Tibial nerve (tissue), 4 donors: ENCODE results near the gene SLC35F3. TPM values are rescaled to one million over a fixed set of nuclear protein-coding genes. Genes with fewer than 3 reads are reported as not detected.
"Not testable (repeated sequence)": the region's sequence is repeated elsewhere in the genome, so short reads cannot be mapped to it uniquely, and the experiment has no call there.

Experiments used
- DNase-seq, 2 donors: peaks; one replicate each; pipeline ENCODE4 v3.0.0-alpha.2; 2019; ENCODE audit warnings: low spot score in 2 of 2
- H3K27ac ChIP-seq, 4 donors: fragments of 200-600 bp; sonication (generic) in 3 of 4; one replicate each; pipeline ENCODE4 v1.5.1; 2017 to 2019; ENCODE audit warnings: mild to moderate bottlenecking in 1 of 4
- H3K27me3 ChIP-seq, 2 donors: fragments of 200-600 bp; sonication (generic) in 1 of 2; one replicate each; pipeline versions ENCODE4 v1.5.1 to v1.6.0; 2017 to 2019
- H3K36me3 ChIP-seq, 3 donors: fragments of 200-600 bp; sonication (generic); one replicate each; pipeline ENCODE4 v1.5.1; 2018 to 2019
- H3K4me1 ChIP-seq, 4 donors: fragments of 200-600 bp; sonication (generic) in 3 of 4; one replicate each; pipeline ENCODE4 v1.5.1; 2017 to 2019
- H3K4me3 ChIP-seq, 4 donors: fragments of 200-600 bp; sonication (generic) in 3 of 4; one replicate each; pipeline ENCODE4 v1.5.1; 2017 to 2019; ENCODE audit warnings: mild to moderate bottlenecking in 1 of 4, moderate library complexity in 1 of 4
- H3K9me3 ChIP-seq, 4 donors: fragments of 200-600 bp; sonication (generic) in 3 of 4; one replicate each; pipeline ENCODE4 v1.5.1; 2017 to 2019
- CTCF ChIP-seq, 5 experiments: fragments of 200-600 bp in 3 of 5; fragments of 450-650 bp in 2 of 5; sonication (generic) in 3 of 5; IDR thresholded peaks; one replicate each; pipeline ENCODE4 v1.5.1; 2016 to 2019; ENCODE audit warnings: antibody characterized with exemption in 5 of 5, mild to moderate bottlenecking in 3 of 5, moderate library complexity in 2 of 5
- EP300 ChIP-seq, 2 donors: sonication (generic); formaldehyde crosslinking; IDR thresholded peaks; one replicate each; pipeline ENCODE4 v1.6.1; 2017; ENCODE audit warnings: antibody characterized with exemption in 2 of 2, mild to moderate bottlenecking in 1 of 2
- POLR2A ChIP-seq, 2 donors: fragments of 450-650 bp; IDR thresholded peaks; one replicate each; pipeline ENCODE4 v1.6.1; 2017; ENCODE audit warnings: antibody characterized with exemption in 2 of 2, mild to moderate bottlenecking in 2 of 2, moderate library complexity in 2 of 2
- WGBS, 2 donors: methylation state at CpG; one replicate each; pipeline ENCODE4 v1.1.5; 2018; 5-methylcytosine and 5-hydroxymethylcytosine counted together
- total RNA-seq, 4 donors: library from RNA; depleted of rRNA; stranded (reverse); fragments of >200 nt; gene quantifications; one replicate each; pipeline ENCODE4 v1.1.0, GENCODE V29; 2016

The SLC35F3 gene
- total RNA-seq, 4 donors from 2014 or later = 0.90 TPM; not detected in 3

DNA sequence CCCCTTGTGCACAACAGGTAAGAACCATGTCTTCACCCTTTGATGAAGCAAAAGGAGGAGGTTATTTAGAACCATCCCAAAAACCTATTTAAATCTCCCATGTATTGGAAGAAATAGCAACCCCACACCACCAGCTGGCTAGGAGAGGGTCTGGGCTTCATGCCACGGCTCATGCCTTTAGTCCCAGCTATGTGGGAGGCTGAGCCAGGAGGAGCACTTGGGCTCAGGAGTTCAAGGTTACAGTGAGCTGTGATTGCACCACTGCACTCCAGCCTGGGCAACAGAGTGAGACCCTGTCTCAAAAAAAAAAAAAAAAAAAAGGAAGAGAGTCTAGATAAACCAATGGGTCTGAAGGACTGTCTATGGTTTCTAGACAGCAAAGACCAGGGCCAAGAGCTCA, 270.9 kb downstream of the SLC35F3 start:
- H3K27me3 ChIP-seq = no peaks in the 10 kb centered on the region
- no peaks in the 10 kb centered on the region for H3K4me1 ChIP-seq
- DNase-seq = no peak
- WGBS, 2 donors = 83 to 90% methylated on average over 1 of the region's 1 CpG
- no peaks in the 10 kb centered on the region for H3K36me3 ChIP-seq
- no peak overlapping the region for H3K4me3 ChIP-seq
- no peaks in the 10 kb centered on the region for H3K9me3 ChIP-seq
- TF ChIP-seq POLR2A (IDR thresholded peaks at IDR 0.05) = no peak
- TF ChIP-seq CTCF (IDR thresholded peaks at IDR 0.05) = no peak
- no peak for TF ChIP-seq EP300 (IDR thresholded peaks at IDR 0.05)
- no peak overlapping the region for H3K27ac ChIP-seq

- TF ChIP-seq POLR2A (IDR thresholded peaks at IDR 0.05) (no peak), EP300 (IDR thresholded peaks at IDR 0.05) (no peak), CTCF (IDR thresholded peaks at IDR 0.05) (no peak)
- WGBS, 2 donors = 92 to 94% methylated on average over 3 of the region's 3 CpGs
- DNase-seq = no peak
- Histone ChIP-seq H3K36me3 (no peaks in the 10 kb centered on the region), H3K4me3 (no peak overlapping the region), H3K27ac (no peak overlapping the region), H3K27me3 (no peaks in the 10 kb centered on the region), H3K9me3 (no peaks in the 10 kb centered on the region), H3K4me1 (no peaks in the 10 kb centered on the region)
These were observed 271.5 kb downstream of the SLC35F3 start for GRCh38 chr1:234176000-234176399.

GRCh38 chr1:234176847-234177246, 272.4 kb downstream of the SLC35F3 start:
- not testable (repeated sequence) for H3K9me3 ChIP-seq, H3K27me3 ChIP-seq, H3K36me3 ChIP-seq, DNase-seq, H3K4me3 ChIP-seq, H3K4me1 ChIP-seq, H3K27ac ChIP-seq
- 90 to 93% methylated on average over 2 of the region's 2 CpGs for WGBS, 2 donors

GRCh38 chr1:234185438-234185837, 281.0 kb downstream of the SLC35F3 start:
- Histone ChIP-seq H3K4me3 (no peak overlapping the region), H3K27ac (no peak overlapping the region), H3K27me3 (no peaks in the 10 kb centered on the region), H3K9me3 (peaks cover 0 to 21% (median 0%) of the 10 kb centered on the region in 4 donors), H3K4me1 (no peaks in the 10 kb centered on the region), H3K36me3 (no peaks in the 10 kb centered on the region)
- TF ChIP-seq POLR2A (IDR thresholded peaks at IDR 0.05) (no peak), CTCF (IDR thresholded peaks at IDR 0.05) (no peak), EP300 (IDR thresholded peaks at IDR 0.05) (no peak)
- DNase-seq = no peak
- 90 to 100% methylated on average over 1 of the region's 1 CpG for WGBS, 2 donors

DNA sequence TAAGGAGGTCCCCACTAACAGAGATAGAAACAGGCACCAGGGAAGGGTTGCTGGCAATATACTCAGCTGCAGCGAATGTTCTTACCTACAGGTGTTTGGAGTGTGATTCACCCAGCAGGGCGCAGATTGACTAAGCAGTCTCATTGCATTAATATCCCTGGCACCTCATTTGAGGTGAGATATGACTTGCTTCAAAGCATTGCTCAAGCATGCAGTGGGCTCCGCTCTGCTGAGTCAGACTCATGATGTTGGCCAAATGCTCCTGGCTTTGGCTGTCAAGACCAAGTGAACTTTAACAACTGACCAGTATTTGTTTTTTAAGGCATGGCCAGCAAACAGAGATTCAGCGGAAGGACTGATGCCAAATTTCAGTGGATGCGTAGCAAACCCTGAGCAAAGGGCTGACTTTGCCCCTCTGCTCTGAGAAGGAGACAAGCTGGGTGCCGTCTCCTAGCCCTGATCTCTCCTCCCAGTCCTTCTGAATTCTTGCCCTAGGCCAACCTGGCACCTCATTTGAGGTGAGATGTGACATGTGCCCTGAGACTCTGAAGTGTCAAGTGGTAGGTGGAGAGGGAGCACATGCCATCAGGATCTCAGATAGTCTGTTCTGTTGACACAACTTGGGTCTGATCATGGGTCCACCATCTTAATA, 281.7 kb downstream of the SLC35F3 start:
- TF ChIP-seq CTCF (IDR thresholded peaks at IDR 0.05) = no peak
- TF ChIP-seq EP300 (IDR thresholded peaks at IDR 0.05) = no peak
- no peak for TF ChIP-seq POLR2A (IDR thresholded peaks at IDR 0.05)
- H3K27ac ChIP-seq = no peak overlapping the region
- H3K4me1 ChIP-seq = no peaks in the 10 kb centered on the region
- no peaks in the 10 kb centered on the region for H3K27me3 ChIP-seq
- no peaks in the 10 kb centered on the region for H3K36me3 ChIP-seq
- peaks cover 0 to 28% (median 0%) of the 10 kb centered on the region in 4 donors for H3K9me3 ChIP-seq
- WGBS, 2 donors = 85 to 91% methylated on average over 5 to 6 of the region's 6 CpGs
- DNase-seq = no peak
- H3K4me3 ChIP-seq = no peak overlapping the region

DNA sequence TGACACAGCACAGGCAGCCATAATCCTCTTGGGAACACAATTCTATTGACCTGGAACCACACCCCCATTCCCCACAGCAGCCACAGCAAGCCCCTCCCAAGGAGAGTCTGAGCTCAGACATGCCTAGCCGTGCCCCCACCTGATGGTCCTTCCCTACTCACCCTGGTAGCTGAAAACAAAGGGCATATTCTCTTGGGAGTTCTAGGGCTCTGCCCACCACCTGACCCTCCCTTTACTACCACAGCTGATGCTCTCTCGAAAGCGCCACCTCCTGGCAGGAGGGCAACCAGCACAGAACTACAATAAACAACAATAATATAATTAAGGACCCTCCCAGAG, 283.9 kb downstream of the SLC35F3 start:
- no peak for DNase-seq
- Histone ChIP-seq H3K4me1 (no peaks in the 10 kb centered on the region), H3K27ac (no peak overlapping the region), H3K27me3 (no peaks in the 10 kb centered on the region), H3K9me3 (peaks cover 0 to 44% (median 0%) of the 10 kb centered on the region in 4 donors), H3K4me3 (no peak overlapping the region), H3K36me3 (no peaks in the 10 kb centered on the region)
- 22 to 38% methylated on average over 3 of the region's 3 CpGs for WGBS, 2 donors
- TF ChIP-seq POLR2A (IDR thresholded peaks at IDR 0.05) (no peak), EP300 (IDR thresholded peaks at IDR 0.05) (no peak), CTCF (IDR thresholded peaks at IDR 0.05) (no peak)
